Measurements from ENCODE around the gene SLC38A6.

The SLC38A6 gene

DNA sequence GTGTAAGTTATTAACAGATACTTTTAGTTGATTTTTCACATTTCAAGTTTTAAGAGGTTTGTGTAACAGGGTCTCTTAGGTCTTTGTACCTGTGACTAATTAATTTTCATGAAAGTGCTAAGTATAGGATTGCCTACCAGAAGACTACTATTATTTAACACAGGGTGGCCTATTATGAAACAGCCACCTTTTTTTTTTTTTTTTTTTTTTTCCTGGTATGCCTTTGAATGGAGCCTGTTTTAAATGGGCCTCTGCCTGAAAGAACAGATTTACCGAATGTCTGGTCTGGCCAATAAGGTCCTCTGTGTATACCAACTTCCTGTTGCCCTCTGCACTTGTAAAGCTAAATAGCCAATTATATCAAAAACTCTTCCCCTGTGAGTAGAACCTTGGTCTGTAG lies 62.5 kb downstream of the SLC38A6 start:
- H3K4me1 ChIP-seq (ENCODE audit: control insufficient read depth in 2 of 2, insufficient read depth in 1 of 2, low read depth in 1 of 2, low read length in 2 of 2), result no peaks in the 10 kb centered on the region
- H3K27ac ChIP-seq (replicated peaks; ENCODE audit: low read length), result no peak overlapping the region
- H3K79me1 ChIP-seq (ENCODE audit: low read depth, low read length), result no peaks in the 10 kb centered on the region
- no peak overlapping the region for H2AFZ ChIP-seq (ENCODE audit: low read length)
- no peak overlapping the region for H2BK12ac ChIP-seq (ENCODE audit: low read length)
- no peak overlapping the region for H2BK5ac ChIP-seq (ENCODE audit: low read length)
- no peak overlapping the region for H4K91ac ChIP-seq (ENCODE audit: low read depth, low read length, poor library complexity)
- H3K4me2 ChIP-seq (ENCODE audit: insufficient read depth, low read length, poor library complexity, severe bottlenecking), result no peak overlapping the region
- no peak overlapping the region for H4K8ac ChIP-seq (ENCODE audit: low read depth, low read length)
- no peak overlapping the region for H2AK5ac ChIP-seq (ENCODE audit: low read depth, low read length)
- no peak overlapping the region for H2BK15ac ChIP-seq (ENCODE audit: low read length)
- no peaks in the 10 kb centered on the region for H3K9me3 ChIP-seq (replicated peaks in 1 of 2; ENCODE audit: control insufficient read depth in 2 of 2, insufficient read depth in 1 of 2, low read depth in 1 of 2, low read length in 2 of 2)
- no peak overlapping the region for H3K4me3 ChIP-seq (ENCODE audit: low read length in 2 of 2)
- no peak overlapping the region for H3K18ac ChIP-seq (ENCODE audit: low read length)
- no peak overlapping the region for H2BK120ac ChIP-seq (ENCODE audit: low read depth, low read length)
- no peak overlapping the region for H3K4ac ChIP-seq (ENCODE audit: low read length)
- H3K9ac ChIP-seq (ENCODE audit: low read depth, low read length, poor library complexity), result no peak overlapping the region
- H3K36me3 ChIP-seq (replicated peaks in 1 of 2; ENCODE audit: control insufficient read depth in 2 of 2, insufficient read depth in 2 of 2, low read length in 2 of 2), result no peaks in the 10 kb centered on the region
- DNase-seq (ENCODE audit: low spot score), result no peak
- H3K27me3 ChIP-seq (ENCODE audit: control insufficient read depth in 3 of 3, insufficient read depth in 3 of 3, low read depth in 1 of 3, low read length in 3 of 3), result no peaks in the 10 kb centered on the region
- no peak overlapping the region for H3K23ac ChIP-seq (ENCODE audit: low read depth, low read length, poor library complexity)
- no CpG with 5 or more reads among the region's 1 CpG for WGBS, 2 donors (ENCODE audit: extremely low coverage in 2 of 2, insufficient read length in 2 of 2, insufficient replicate concordance in 1 of 2)
- H3K14ac ChIP-seq (ENCODE audit: low read length), result no peak overlapping the region

GRCh38 chr14:61047021-61047420 lies 66.0 kb downstream of the SLC38A6 start:
- H3K4me2 ChIP-seq (ENCODE audit: insufficient read depth, low read length, poor library complexity, severe bottlenecking), result no peak overlapping the region

GRCh38 chr14:61048640-61049039 lies 67.6 kb downstream of the SLC38A6 start:
- Histone ChIP-seq H3K79me1 (ENCODE audit: low read depth, low read length) (no peaks in the 10 kb centered on the region), H3K9me3 (replicated peaks in 1 of 2; ENCODE audit: control insufficient read depth in 2 of 2, insufficient read depth in 1 of 2, low read depth in 1 of 2, low read length in 2 of 2) (peaks cover 0 to 5% of the 10 kb centered on the region in 2 donors), H3K4ac (ENCODE audit: low read length) (no peak overlapping the region), H3K14ac (ENCODE audit: low read length) (no peak overlapping the region), H3K4me3 (ENCODE audit: low read length in 2 of 2) (no peak overlapping the region), H2BK120ac (ENCODE audit: low read depth, low read length) (no peak overlapping the region), H2BK5ac (ENCODE audit: low read length) (no peak overlapping the region), H3K18ac (ENCODE audit: low read length) (no peak overlapping the region), H3K36me3 (replicated peaks in 1 of 2; ENCODE audit: control insufficient read depth in 2 of 2, insufficient read depth in 2 of 2, low read length in 2 of 2) (no peaks in the 10 kb centered on the region), H2BK15ac (ENCODE audit: low read length) (no peak overlapping the region), H3K4me2 (ENCODE audit: insufficient read depth, low read length, poor library complexity, severe bottlenecking) (no peak overlapping the region), H3K9ac (ENCODE audit: low read depth, low read length, poor library complexity) (no peak overlapping the region), H3K27me3 (ENCODE audit: control insufficient read depth in 3 of 3, insufficient read depth in 3 of 3, low read depth in 1 of 3, low read length in 3 of 3) (no peaks in the 10 kb centered on the region), H4K91ac (ENCODE audit: low read depth, low read length, poor library complexity) (no peak overlapping the region), H2AFZ (ENCODE audit: low read length) (no peak overlapping the region), H4K8ac (ENCODE audit: low read depth, low read length) (no peak overlapping the region), H3K4me1 (ENCODE audit: control insufficient read depth in 2 of 2, insufficient read depth in 1 of 2, low read depth in 1 of 2, low read length in 2 of 2) (peaks cover 0 to 13% of the 10 kb centered on the region in 2 donors), H2BK12ac (ENCODE audit: low read length) (no peak overlapping the region), H3K23ac (ENCODE audit: low read depth, low read length, poor library complexity) (no peak overlapping the region), H3K27ac (replicated peaks; ENCODE audit: low read length) (no peak overlapping the region), H2AK5ac (ENCODE audit: low read depth, low read length) (no peak overlapping the region)
- no peak for DNase-seq (ENCODE audit: low spot score)

More at GRCh38 chr14:61047021-61047420, 66.0 kb downstream of the SLC38A6 start:
- no peak for DNase-seq (ENCODE audit: low spot score)
- H2BK5ac ChIP-seq (ENCODE audit: low read length), result no peak overlapping the region
- peaks cover 0 to 13% of the 10 kb centered on the region in 2 donors for H3K4me1 ChIP-seq (ENCODE audit: control insufficient read depth in 2 of 2, insufficient read depth in 1 of 2, low read depth in 1 of 2, low read length in 2 of 2)
- H3K23ac ChIP-seq (ENCODE audit: low read depth, low read length, poor library complexity), result no peak overlapping the region
- no peaks in the 10 kb centered on the region for H3K79me1 ChIP-seq (ENCODE audit: low read depth, low read length)
- no peak overlapping the region for H4K91ac ChIP-seq (ENCODE audit: low read depth, low read length, poor library complexity)
- H3K4me3 ChIP-seq (ENCODE audit: low read length in 2 of 2), result no peak overlapping the region
- no peak overlapping the region for H2AK5ac ChIP-seq (ENCODE audit: low read depth, low read length)
- H2BK120ac ChIP-seq (ENCODE audit: low read depth, low read length), result no peak overlapping the region
- H3K9ac ChIP-seq (ENCODE audit: low read depth, low read length, poor library complexity), result no peak overlapping the region
- H3K9me3 ChIP-seq (replicated peaks in 1 of 2; ENCODE audit: control insufficient read depth in 2 of 2, insufficient read depth in 1 of 2, low read depth in 1 of 2, low read length in 2 of 2), result no peaks in the 10 kb centered on the region
- no peak overlapping the region for H2AFZ ChIP-seq (ENCODE audit: low read length)
- no peak overlapping the region for H3K18ac ChIP-seq (ENCODE audit: low read length)
- no peak overlapping the region for H2BK12ac ChIP-seq (ENCODE audit: low read length)
- H3K4ac ChIP-seq (ENCODE audit: low read length), result no peak overlapping the region
- H2BK15ac ChIP-seq (ENCODE audit: low read length), result no peak overlapping the region
- no peak overlapping the region for H3K27ac ChIP-seq (replicated peaks; ENCODE audit: low read length)
- H3K14ac ChIP-seq (ENCODE audit: low read length), result no peak overlapping the region
- H3K27me3 ChIP-seq (ENCODE audit: control insufficient read depth in 3 of 3, insufficient read depth in 3 of 3, low read depth in 1 of 3, low read length in 3 of 3), result no peaks in the 10 kb centered on the region
- H3K36me3 ChIP-seq (replicated peaks in 1 of 2; ENCODE audit: control insufficient read depth in 2 of 2, insufficient read depth in 2 of 2, low read length in 2 of 2), result no peaks in the 10 kb centered on the region
- no peak overlapping the region for H4K8ac ChIP-seq (ENCODE audit: low read depth, low read length)

DNA sequence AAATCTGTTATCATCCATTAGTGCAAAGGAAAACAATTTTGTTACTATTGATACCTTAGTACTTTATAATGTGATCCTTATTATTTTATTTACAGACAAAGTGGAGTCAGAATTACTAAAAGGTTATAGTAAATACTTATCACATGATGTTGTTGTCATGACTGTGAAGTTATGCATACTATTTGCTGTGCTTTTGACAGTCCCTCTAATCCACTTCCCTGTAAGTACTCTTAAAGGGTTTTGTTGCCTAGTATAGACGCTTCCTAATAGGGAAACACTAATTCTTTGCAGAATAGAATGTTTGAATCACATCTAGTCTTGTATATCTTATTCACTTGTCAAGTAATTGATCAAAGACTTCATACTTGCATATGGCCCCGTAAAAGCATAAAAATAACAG lies 69.4 kb downstream of the SLC38A6 start:
- Histone ChIP-seq H2BK15ac (ENCODE audit: low read length) (no peak overlapping the region), H2BK120ac (ENCODE audit: low read depth, low read length) (no peak overlapping the region), H3K27ac (replicated peaks; ENCODE audit: low read length) (no peak overlapping the region), H3K4me2 (ENCODE audit: insufficient read depth, low read length, poor library complexity, severe bottlenecking) (no peak overlapping the region), H2BK5ac (ENCODE audit: low read length) (no peak overlapping the region), H3K4me3 (ENCODE audit: low read length in 2 of 2) (no peak overlapping the region), H3K14ac (ENCODE audit: low read length) (no peak overlapping the region), H2AFZ (ENCODE audit: low read length) (no peak overlapping the region), H2BK12ac (ENCODE audit: low read length) (no peak overlapping the region), H3K9ac (ENCODE audit: low read depth, low read length, poor library complexity) (no peak overlapping the region), H3K23ac (ENCODE audit: low read depth, low read length, poor library complexity) (no peak overlapping the region), H3K4me1 (ENCODE audit: control insufficient read depth in 2 of 2, insufficient read depth in 1 of 2, low read depth in 1 of 2, low read length in 2 of 2) (peaks cover 0 to 13% of the 10 kb centered on the region in 2 donors), H3K27me3 (ENCODE audit: control insufficient read depth in 3 of 3, insufficient read depth in 3 of 3, low read depth in 1 of 3, low read length in 3 of 3) (no peaks in the 10 kb centered on the region), H3K36me3 (replicated peaks in 1 of 2; ENCODE audit: control insufficient read depth in 2 of 2, insufficient read depth in 2 of 2, low read length in 2 of 2) (no peaks in the 10 kb centered on the region), H3K79me1 (ENCODE audit: low read depth, low read length) (no peaks in the 10 kb centered on the region), H4K8ac (ENCODE audit: low read depth, low read length) (no peak overlapping the region), H2AK5ac (ENCODE audit: low read depth, low read length) (no peak overlapping the region), H3K18ac (ENCODE audit: low read length) (no peak overlapping the region), H4K91ac (ENCODE audit: low read depth, low read length, poor library complexity) (no peak overlapping the region), H3K9me3 (replicated peaks in 1 of 2; ENCODE audit: control insufficient read depth in 2 of 2, insufficient read depth in 1 of 2, low read depth in 1 of 2, low read length in 2 of 2) (peaks cover 0 to 7% of the 10 kb centered on the region in 2 donors), H3K4ac (ENCODE audit: low read length) (no peak overlapping the region)
- no CpG with 5 or more reads among the region's 2 CpGs for whole genome bisulfite sequencing, 2 donors (ENCODE audit: extremely low coverage in 2 of 2, insufficient read length in 2 of 2, insufficient replicate concordance in 1 of 2)
- DNase-seq (ENCODE audit: low spot score), result no peak
